GM12873 (cell line): ENCODE measurements around the gene UBXN7.

Source experiments
- TF ChIP-seq, protein P1 (sequence below): IDR thresholded peaks from 2 replicates; pipeline ENCODE4 v1.5.1; 2012; ENCODE audit warnings: low read depth, mild to moderate bottlenecking, moderate library complexity, low read length, control low read depth; ENCODE audit not compliant: insufficient read depth; ENCODE audit errors: missing control alignments

The UBXN7 gene

DNA sequence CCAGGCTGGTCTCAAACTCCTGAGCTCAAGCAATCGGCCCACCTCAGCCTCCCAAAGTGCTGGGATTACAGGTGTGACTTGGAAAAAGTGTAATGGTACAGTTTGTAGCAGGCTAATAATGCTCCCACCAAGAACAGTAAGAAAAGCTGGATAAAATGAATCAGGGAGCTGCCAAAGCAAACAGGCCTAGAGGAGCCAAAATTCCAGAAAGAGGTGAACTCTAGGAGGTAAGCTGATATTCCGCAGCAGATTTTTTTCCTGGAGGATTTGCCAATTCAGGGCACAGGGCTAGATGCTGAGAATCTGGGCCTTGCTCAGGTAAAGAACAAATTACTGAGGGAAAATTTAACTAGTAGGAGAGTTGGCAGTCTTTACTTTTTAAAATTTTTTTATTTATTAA lies 133.7 kb downstream of the UBXN7 start:
- TF ChIP-seq, protein P1, sequence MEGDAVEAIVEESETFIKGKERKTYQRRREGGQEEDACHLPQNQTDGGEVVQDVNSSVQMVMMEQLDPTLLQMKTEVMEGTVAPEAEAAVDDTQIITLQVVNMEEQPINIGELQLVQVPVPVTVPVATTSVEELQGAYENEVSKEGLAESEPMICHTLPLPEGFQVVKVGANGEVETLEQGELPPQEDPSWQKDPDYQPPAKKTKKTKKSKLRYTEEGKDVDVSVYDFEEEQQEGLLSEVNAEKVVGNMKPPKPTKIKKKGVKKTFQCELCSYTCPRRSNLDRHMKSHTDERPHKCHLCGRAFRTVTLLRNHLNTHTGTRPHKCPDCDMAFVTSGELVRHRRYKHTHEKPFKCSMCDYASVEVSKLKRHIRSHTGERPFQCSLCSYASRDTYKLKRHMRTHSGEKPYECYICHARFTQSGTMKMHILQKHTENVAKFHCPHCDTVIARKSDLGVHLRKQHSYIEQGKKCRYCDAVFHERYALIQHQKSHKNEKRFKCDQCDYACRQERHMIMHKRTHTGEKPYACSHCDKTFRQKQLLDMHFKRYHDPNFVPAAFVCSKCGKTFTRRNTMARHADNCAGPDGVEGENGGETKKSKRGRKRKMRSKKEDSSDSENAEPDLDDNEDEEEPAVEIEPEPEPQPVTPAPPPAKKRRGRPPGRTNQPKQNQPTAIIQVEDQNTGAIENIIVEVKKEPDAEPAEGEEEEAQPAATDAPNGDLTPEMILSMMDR, result no peak
